K562 (cell line): ENCODE data around the gene RIN3. TPM values are rescaled to one million over a fixed set of nuclear protein-coding genes. Genes with fewer than 3 reads are reported as not detected.

Experiments used
- ATAC-seq: fragments of 200-7000 bp; cut with Tn5 transposase; 3 replicates; pipeline ENCODE4 v1.9.1; 2020; ENCODE audit warnings: moderate library complexity
- BruUV-seq: library from RNA; stranded (reverse); fragments of 400-500 nt; replicated peaks from 2 replicates; lab custom pipeline; 2021; lab: Mats Ljungman, UMichigan
- CTCF ChIA-PET: fragments of 300-600 bp; formaldehyde crosslinking; extraction: SDS; loops from one replicate; lab custom pipeline; 2021; ENCODE audit warnings: low intra/inter-chr PET ratio; lab: Yijun Ruan, JAX
- POLR2A ChIA-PET: fragments of 300-600, 350-650 bp; sonication (Branson Sonifier 250); formaldehyde crosslinking; extraction: SDS; loops from one replicate; lab custom pipeline; 2021; ENCODE audit warnings: antibody characterized with exemption, inconsistent platforms; lab: Yijun Ruan, JAX
- DNase-seq, 4 experiments: peaks; one replicate each; pipeline versions ENCODE4 v3.0.0 to v3.0.0-alpha.2; 2011 to 2018; ENCODE audit warnings: low spot score in 3 of 4, mixed read lengths in 3 of 4; ENCODE audit errors: extremely low read depth in 1 of 4
- FAIRE-seq: peaks from 2 replicates; lab custom pipeline; 2011; peaks lifted over from hg19 to GRCh38; lab: Jason Lieb, UNC
- H2AFZ ChIP-seq: 2 replicates; pipeline ENCODE4 v1.6.0; 2011; ENCODE audit warnings: low read depth, low read length, control low read depth, inconsistent platforms
- H3K27ac ChIP-seq: fragments of 200-600 bp; 3 replicates; pipeline ENCODE4 v1.8.0; 2011; ENCODE audit warnings: low read depth, mild to moderate bottlenecking, control low read depth, inconsistent platforms, low read length, moderate library complexity, mixed read lengths; ENCODE audit errors: extremely low read depth
- H3K27me3 ChIP-seq, 2 experiments: fragments of 300-600 bp in 1 of 2; 2 replicates in 1 of 2; 3 replicates in 1 of 2; pipeline versions ENCODE4 v1.6.0 to v1.8.0; 2011; ENCODE audit warnings: inconsistent platforms in 2 of 2, low read length in 2 of 2, mild to moderate bottlenecking in 1 of 2, mixed read lengths in 1 of 2, moderate library complexity in 1 of 2; ENCODE audit not compliant: control insufficient read depth in 2 of 2, insufficient read depth in 2 of 2
- H3K36me3 ChIP-seq: fragments of 300-600 bp; 3 replicates; pipeline ENCODE4 v1.8.0; 2011; ENCODE audit warnings: mild to moderate bottlenecking, low read length, inconsistent platforms; ENCODE audit not compliant: control insufficient read depth, insufficient read depth
- H3K4me1 ChIP-seq, 2 experiments: fragments of 200-600 bp in 1 of 2; replicated peaks in 1 of 2; 2 replicates in 1 of 2; 3 replicates in 1 of 2; pipeline versions ENCODE4 v1.5.1 to v1.8.0; 2011; ENCODE audit warnings: inconsistent platforms in 2 of 2, low read length in 2 of 2, mild to moderate bottlenecking in 1 of 2, mixed read lengths in 1 of 2, moderate library complexity in 1 of 2; ENCODE audit not compliant: control insufficient read depth in 2 of 2, insufficient read depth in 2 of 2
- H3K4me2 ChIP-seq: 2 replicates; pipeline ENCODE4 v1.6.1; 2011; ENCODE audit warnings: low read length, control low read depth, inconsistent platforms, mixed read lengths; ENCODE audit not compliant: insufficient read depth
- H3K4me3 ChIP-seq: fragments of 200-600 bp; sonication (generic), shearing (Covaris generic); 2 replicates; pipeline ENCODE4 v1.5.1; 2016; ENCODE audit warnings: control low read depth, inconsistent platforms
- H3K79me2 ChIP-seq: fragments of 200-600 bp; 3 replicates; pipeline ENCODE4 v1.8.0; 2011; ENCODE audit warnings: low read length, inconsistent platforms; ENCODE audit not compliant: control insufficient read depth, insufficient read depth
- H3K9ac ChIP-seq, 2 experiments: 2 replicates each; pipeline versions ENCODE4 v1.6.0 to v1.6.1; 2011; ENCODE audit warnings: low read depth in 2 of 2, low read length in 2 of 2, control low read depth in 1 of 2, inconsistent platforms in 1 of 2, mild to moderate bottlenecking in 1 of 2, mixed read lengths in 1 of 2; ENCODE audit not compliant: insufficient read depth in 1 of 2
- H3K9me1 ChIP-seq: one replicate; pipeline ENCODE4 v1.6.0; 2011; ENCODE audit warnings: inconsistent platforms, mild to moderate bottlenecking, low read length, moderate library complexity; ENCODE audit not compliant: control insufficient read depth, insufficient read depth
- H3K9me3 ChIP-seq: replicated peaks from 2 replicates; pipeline ENCODE4 v1.5.1; 2011; ENCODE audit warnings: low read depth, low read length, inconsistent platforms; ENCODE audit not compliant: control insufficient read depth, insufficient read depth
- H4K20me1 ChIP-seq: replicated peaks from 2 replicates; pipeline ENCODE4 v1.6.1; 2011; ENCODE audit warnings: low read length, inconsistent platforms, mixed read lengths; ENCODE audit not compliant: control insufficient read depth, insufficient read depth
- CAMTA2 ChIP-seq: fragments of 250-450 bp; sonication (Bioruptor Pico); conservative IDR thresholded peaks from 2 replicates; pipeline ENCODE4 v1.5.1; 2022
- CHD4 ChIP-seq: fragments of 200-600 bp; sonication (generic); IDR thresholded peaks from 3 replicates; pipeline ENCODE4 v1.6.1; 2012; ENCODE audit warnings: low read depth, mild to moderate bottlenecking, mixed read lengths, low read length, inconsistent platforms; ENCODE audit not compliant: insufficient read depth, insufficient replicate concordance, poor library complexity, severe bottlenecking
- CLOCK ChIP-seq: fragments of 250-450 bp; sonication (Bioruptor Pico); IDR thresholded peaks from 2 replicates; pipeline ENCODE4 v1.4.0; 2020; ENCODE audit warnings: mild to moderate bottlenecking, moderate library complexity, borderline replicate concordance
- DPF2 ChIP-seq: fragments of 450-650 bp; IDR thresholded peaks from 2 replicates; pipeline ENCODE4 v1.6.1; 2016
- E2F8 ChIP-seq: fragments of 450-650 bp; IDR thresholded peaks from 2 replicates; pipeline ENCODE4 v1.7.1; 2018; ENCODE audit warnings: mild to moderate bottlenecking, low read depth; ENCODE audit not compliant: partially characterized antibody
- NELFE ChIP-seq: IDR thresholded peaks from 2 replicates; pipeline ENCODE4 v1.6.1; 2011; ENCODE audit warnings: mild to moderate bottlenecking; ENCODE audit not compliant: insufficient read depth, insufficient read length
- POLR2G ChIP-seq: fragments of 200-400 bp; formaldehyde crosslinking; IDR thresholded peaks from 2 replicates; pipeline ENCODE4 v1.6.1; 2017; ENCODE audit warnings: low read depth, mild to moderate bottlenecking, antibody characterized with exemption, low read length, moderate library complexity
- RBM39 ChIP-seq: fragments of 200-400 bp; formaldehyde crosslinking; optimal IDR thresholded peaks from 2 replicates; pipeline ENCODE3; 2018; ENCODE audit warnings: low read depth, low read length
- ZNF384 ChIP-seq: IDR thresholded peaks from 2 replicates; pipeline ENCODE4 v1.6.1; 2012; ENCODE audit warnings: low read depth, low read length, improper control_type of control experiment
- WGBS: fragments of 100-300 bp; shearing (Covaris generic); methylation state at CpG from one replicate; pipeline ENCODE4 v1.1.6; 2016; ENCODE audit warnings: low coverage, mixed read lengths; ENCODE audit not compliant: insufficient coverage; ENCODE audit errors: missing lambda C conversion rate; 5-methylcytosine and 5-hydroxymethylcytosine counted together
- in situ Hi-C: fragments of 300-500 bp; cut with MboI; formaldehyde crosslinking; loops from 4 replicates; pipeline ENCODE4 v1.15.0; 2018; ENCODE audit warnings: inconsistent platforms, mixed read lengths
- intact Hi-C: fragments of 100-400 bp; cut with micrococcal nuclease; formaldehyde crosslinking; loops from 2 replicates; pipeline ENCODE4 v1.14.2; 2022
- polyA plus RNA-seq, 8 experiments: library from polyadenylated mRNA; depleted of rRNA in 4 of 8; stranded (reverse) in 5 of 8; unstranded in 3 of 8; fragments of >200 nt; fragmentation: Nextera tagmentation in 2 of 8; fragmentation: Illumina TruSeq in 1 of 8; extraction: Ambion mirVana in 2 of 8; extraction: Trizol in 1 of 8; gene quantifications; 2 replicates each; pipeline versions ENCODE4 v1.2.1 to v1.2.3, GENCODE V29; 2011 to 2014; ENCODE audit warnings: inconsistent platforms in 1 of 8, missing spikeins in 1 of 8
- total RNA-seq, 7 experiments: library from RNA; depleted of rRNA in 6 of 7; stranded (reverse); fragments of >200 nt in 6 of 7; fragmentation: Illumina TruSeq in 2 of 7; extraction: Trizol in 2 of 7; gene quantifications; 2 replicates each; pipeline versions ENCODE4 v1.2.1 to v1.2.3, GENCODE V29; 2011 to 2021; ENCODE audit warnings: low replicate concordance in 1 of 7
- TF ChIP-seq, protein P1 (sequence below): fragments of 250-450 bp; sonication (Bioruptor Pico); IDR thresholded peaks from 2 replicates; pipeline ENCODE4 v1.5.0; 2020; ENCODE audit warnings: mild to moderate bottlenecking, borderline replicate concordance
- TF ChIP-seq, protein P2 (sequence below): fragments of 450-650 bp; IDR thresholded peaks from 2 replicates; pipeline ENCODE4 v1.7.0; 2016; ENCODE audit warnings: borderline replicate concordance

The RIN3 gene
- total and polyA plus RNA-seq, 9 of the 15 experiments (the other 6 are each of a cell fraction or from before 2014, with no cell fraction given), result 0.01 to 0.49 (median 0.08) TPM; not detected in 5

GRCh38 chr14:92605274-92605940, 91.8 kb downstream of the RIN3 start:
- intact Hi-C loops, result no loop called here
- in situ Hi-C loops, result no loop called here
- no peaks in the 10 kb centered on the region for H4K20me1 ChIP-seq
- H3K27ac ChIP-seq, result no peak overlapping the region
- BruUV-seq, result no TSS peak
- FAIRE-seq, result no peak
- no peak overlapping the region for H3K9ac ChIP-seq
- no peaks in the 10 kb centered on the region for H3K9me3 ChIP-seq
- DNase-seq, result no peak
- ChIA-PET CTCF (no interaction called here), POLR2A (no interaction called here)
- H3K79me2 ChIP-seq, result no peaks in the 10 kb centered on the region
- H3K27me3 ChIP-seq, result peaks cover 0 to 8% of the 10 kb centered on the region in 2 experiments; a peak in 1 of 5 replicates
- H3K4me2 ChIP-seq, result no peak overlapping the region
- no peak for ATAC-seq
- no peaks in the 10 kb centered on the region for H3K9me1 ChIP-seq
- no peaks in the 10 kb centered on the region for H3K36me3 ChIP-seq
- H3K4me3 ChIP-seq, result no peak overlapping the region
- no peak overlapping the region for H2AFZ ChIP-seq
- WGBS, result 0% methylated on average over 5 of the region's 5 CpGs
- no peaks in the 10 kb centered on the region for H3K4me1 ChIP-seq
- TF ChIP-seq CHD4 (no peak), ZNF384 (no peak), RBM39 (no peak), CAMTA2 (CRISPR knock-in tag) (no peak), POLR2G (no peak), DPF2 (no peak), CLOCK (CRISPR knock-in tag) (no peak), NELFE (no peak), E2F8 (no peak)
- TF ChIP-seq, protein P1, sequence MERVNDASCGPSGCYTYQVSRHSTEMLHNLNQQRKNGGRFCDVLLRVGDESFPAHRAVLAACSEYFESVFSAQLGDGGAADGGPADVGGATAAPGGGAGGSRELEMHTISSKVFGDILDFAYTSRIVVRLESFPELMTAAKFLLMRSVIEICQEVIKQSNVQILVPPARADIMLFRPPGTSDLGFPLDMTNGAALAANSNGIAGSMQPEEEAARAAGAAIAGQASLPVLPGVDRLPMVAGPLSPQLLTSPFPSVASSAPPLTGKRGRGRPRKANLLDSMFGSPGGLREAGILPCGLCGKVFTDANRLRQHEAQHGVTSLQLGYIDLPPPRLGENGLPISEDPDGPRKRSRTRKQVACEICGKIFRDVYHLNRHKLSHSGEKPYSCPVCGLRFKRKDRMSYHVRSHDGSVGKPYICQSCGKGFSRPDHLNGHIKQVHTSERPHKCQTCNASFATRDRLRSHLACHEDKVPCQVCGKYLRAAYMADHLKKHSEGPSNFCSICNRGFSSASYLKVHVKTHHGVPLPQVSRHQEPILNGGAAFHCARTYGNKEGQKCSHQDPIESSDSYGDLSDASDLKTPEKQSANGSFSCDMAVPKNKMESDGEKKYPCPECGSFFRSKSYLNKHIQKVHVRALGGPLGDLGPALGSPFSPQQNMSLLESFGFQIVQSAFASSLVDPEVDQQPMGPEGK, result no peak
- TF ChIP-seq, protein P2, sequence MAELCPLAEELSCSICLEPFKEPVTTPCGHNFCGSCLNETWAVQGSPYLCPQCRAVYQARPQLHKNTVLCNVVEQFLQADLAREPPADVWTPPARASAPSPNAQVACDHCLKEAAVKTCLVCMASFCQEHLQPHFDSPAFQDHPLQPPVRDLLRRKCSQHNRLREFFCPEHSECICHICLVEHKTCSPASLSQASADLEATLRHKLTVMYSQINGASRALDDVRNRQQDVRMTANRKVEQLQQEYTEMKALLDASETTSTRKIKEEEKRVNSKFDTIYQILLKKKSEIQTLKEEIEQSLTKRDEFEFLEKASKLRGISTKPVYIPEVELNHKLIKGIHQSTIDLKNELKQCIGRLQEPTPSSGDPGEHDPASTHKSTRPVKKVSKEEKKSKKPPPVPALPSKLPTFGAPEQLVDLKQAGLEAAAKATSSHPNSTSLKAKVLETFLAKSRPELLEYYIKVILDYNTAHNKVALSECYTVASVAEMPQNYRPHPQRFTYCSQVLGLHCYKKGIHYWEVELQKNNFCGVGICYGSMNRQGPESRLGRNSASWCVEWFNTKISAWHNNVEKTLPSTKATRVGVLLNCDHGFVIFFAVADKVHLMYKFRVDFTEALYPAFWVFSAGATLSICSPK, result no peak
